Astrocyte (in vitro differentiated cells and primary cell): ENCODE results near the gene ANKS1A. TPM values are rescaled to one million over a fixed set of nuclear protein-coding genes. Genes with fewer than 3 reads are reported as not detected.

Experiments used
- DNase-seq: peaks from one replicate; pipeline ENCODE4 v3.0.0-alpha.2; 2010; ENCODE audit warnings: low read depth
- FAIRE-seq: peaks from 2 replicates; lab custom pipeline; 2011; peaks lifted over from hg19 to GRCh38; lab: Jason Lieb, UNC
- H2AFZ ChIP-seq: 2 replicates; pipeline ENCODE4 v1.6.0; 2012; ENCODE audit warnings: low read depth, low read length, inconsistent platforms
- H3K27ac ChIP-seq: 2 replicates; pipeline ENCODE4 v1.5.1; 2011; ENCODE audit warnings: low read depth, low read length, inconsistent platforms
- H3K27me3 ChIP-seq: 2 replicates; pipeline ENCODE4 v1.6.0; 2011; ENCODE audit warnings: low read length, inconsistent platforms; ENCODE audit not compliant: insufficient read depth
- H3K36me3 ChIP-seq: 2 replicates; pipeline ENCODE4 v1.5.1; 2011; ENCODE audit warnings: low read length, inconsistent platforms; ENCODE audit not compliant: insufficient read depth
- H3K4me1 ChIP-seq: 2 replicates; pipeline ENCODE4 v1.5.1; 2011; ENCODE audit warnings: low read length, inconsistent platforms; ENCODE audit not compliant: insufficient read depth
- H3K4me2 ChIP-seq: 2 replicates; pipeline ENCODE4 v1.6.0; 2012; ENCODE audit warnings: low read length, inconsistent platforms
- H3K4me3 ChIP-seq: 2 replicates; pipeline ENCODE4 v1.5.1; 2011; ENCODE audit warnings: low read depth, mild to moderate bottlenecking, low read length, inconsistent platforms; ENCODE audit not compliant: insufficient read depth
- H3K79me2 ChIP-seq: 2 replicates; pipeline ENCODE4 v1.6.0; 2012; ENCODE audit warnings: mild to moderate bottlenecking, low read length, inconsistent platforms; ENCODE audit not compliant: insufficient read depth
- H3K9ac ChIP-seq: 2 replicates; pipeline ENCODE4 v1.6.0; 2012; ENCODE audit warnings: mild to moderate bottlenecking, low read length, inconsistent platforms
- H3K9me3 ChIP-seq: 2 replicates; pipeline ENCODE4 v1.5.1; 2012; ENCODE audit warnings: low read depth, mild to moderate bottlenecking, low read length, inconsistent platforms; ENCODE audit not compliant: insufficient read depth
- H4K20me1 ChIP-seq: 2 replicates; pipeline ENCODE4 v1.6.0; 2012; ENCODE audit warnings: low read length, inconsistent platforms; ENCODE audit not compliant: insufficient read depth
- H3K27ac Mint-ChIP-seq: one replicate; pipeline ENCODE4 v1.8.0; 2021; ENCODE audit warnings: mild to moderate bottlenecking, mixed read lengths; ENCODE audit not compliant: unreplicated experiment
- H3K27me3 Mint-ChIP-seq: one replicate; pipeline ENCODE4 v1.8.0; 2021; ENCODE audit warnings: low read depth, mixed read lengths; ENCODE audit not compliant: unreplicated experiment
- H3K36me3 Mint-ChIP-seq: one replicate; pipeline ENCODE4 v1.8.0; 2021; ENCODE audit warnings: low read depth, mixed read lengths; ENCODE audit not compliant: unreplicated experiment
- H3K4me1 Mint-ChIP-seq: one replicate; pipeline ENCODE4 v1.8.0; 2021; ENCODE audit warnings: low read depth, mixed read lengths; ENCODE audit not compliant: unreplicated experiment
- H3K4me3 Mint-ChIP-seq: one replicate; pipeline ENCODE4 v1.8.0; 2021; ENCODE audit warnings: mild to moderate bottlenecking, moderate library complexity, mixed read lengths; ENCODE audit not compliant: unreplicated experiment
- H3K9me3 Mint-ChIP-seq: one replicate; pipeline ENCODE4 v1.8.0; 2021; ENCODE audit warnings: mild to moderate bottlenecking, mixed read lengths; ENCODE audit not compliant: unreplicated experiment
- CTCF ChIP-seq: IDR thresholded peaks from 2 replicates; pipeline ENCODE4 v1.5.1; 2011; ENCODE audit warnings: low read depth, mild to moderate bottlenecking, inconsistent platforms, low read length, moderate library complexity; ENCODE audit not compliant: insufficient read depth
- EZH2 ChIP-seq: IDR thresholded peaks from 2 replicates; pipeline ENCODE4 v1.6.1; 2012; ENCODE audit warnings: mild to moderate bottlenecking, low read length, inconsistent platforms; ENCODE audit not compliant: insufficient read depth
- total RNA-seq: library from RNA; stranded (reverse); gene quantifications from 2 replicates; pipeline ENCODE4 v1.2.1, GENCODE V29; 2021

The ANKS1A gene
- total RNA-seq, 1 donor from 2014 or later, result 18.0 TPM

- Histone ChIP-seq H4K20me1 (no peaks in the 10 kb centered on the region), H3K36me3 (no peaks in the 10 kb centered on the region), H3K9ac (no peak overlapping the region), H2AFZ (no peak overlapping the region), H3K9me3 (no peaks in the 10 kb centered on the region), H3K4me2 (no peak overlapping the region), H3K4me3 (no peak overlapping the region), H3K79me2 (no peaks in the 10 kb centered on the region), H3K4me1 (no peaks in the 10 kb centered on the region), H3K27ac (no peak overlapping the region), H3K27me3 (no peaks in the 10 kb centered on the region)
- FAIRE-seq (no peak), DNase-seq (no peak)
- peaks cover 18% of the 10 kb centered on the region for H3K4me1 Mint-ChIP-seq
- H3K36me3 Mint-ChIP-seq, result peaks cover 5% of the 10 kb centered on the region
- no peak for TF ChIP-seq CTCF
- no peak for TF ChIP-seq EZH2
- H3K9me3 Mint-ChIP-seq, result no peaks in the 10 kb centered on the region
- no peak overlapping the region for H3K4me3 Mint-ChIP-seq
- H3K27ac Mint-ChIP-seq, result peak overlapping the region; percentile 38
- H3K27me3 Mint-ChIP-seq, result no peaks in the 10 kb centered on the region
Observed at GRCh38 chr6:35036059-35036827, 147.2 kb downstream of the ANKS1A start.

GRCh38 chr6:35036828-35037663 is 148.0 kb downstream of the ANKS1A start:
- peaks cover 7% of the 10 kb centered on the region for H3K36me3 Mint-ChIP-seq
- Histone ChIP-seq H2AFZ (no peak overlapping the region), H3K9ac (no peak overlapping the region), H3K27me3 (no peaks in the 10 kb centered on the region), H3K79me2 (no peaks in the 10 kb centered on the region), H3K4me1 (no peaks in the 10 kb centered on the region), H3K4me3 (no peak overlapping the region), H3K9me3 (no peaks in the 10 kb centered on the region), H3K27ac (no peak overlapping the region), H3K36me3 (no peaks in the 10 kb centered on the region), H3K4me2 (no peak overlapping the region), H4K20me1 (no peaks in the 10 kb centered on the region)
- H3K4me3 Mint-ChIP-seq, result no peak overlapping the region
- H3K9me3 Mint-ChIP-seq, result no peaks in the 10 kb centered on the region
- H3K27me3 Mint-ChIP-seq, result no peaks in the 10 kb centered on the region
- peaks cover 13% of the 10 kb centered on the region for H3K4me1 Mint-ChIP-seq
- FAIRE-seq (no peak), DNase-seq (no peak)
- H3K27ac Mint-ChIP-seq, result peak overlapping the region; percentile 38
- TF ChIP-seq CTCF (no peak), EZH2 (no peak)
